Posterior cingulate gyrus (tissue), 11 donors: ENCODE data around the gene MMAB.

Experiments
- DNase-seq, 10 donors: peaks; one replicate each; pipeline versions ENCODE4 v3.0.0 to v3.0.0-alpha.2; 2020 to 2021; ENCODE audit warnings: mixed read lengths in 3 of 10
- intact Hi-C: fragments of 100-400 bp; cut with DNase I; formaldehyde crosslinking; loops from one replicate; pipeline ENCODE4 v1.15.1; 2023

MMAB gene

DNA sequence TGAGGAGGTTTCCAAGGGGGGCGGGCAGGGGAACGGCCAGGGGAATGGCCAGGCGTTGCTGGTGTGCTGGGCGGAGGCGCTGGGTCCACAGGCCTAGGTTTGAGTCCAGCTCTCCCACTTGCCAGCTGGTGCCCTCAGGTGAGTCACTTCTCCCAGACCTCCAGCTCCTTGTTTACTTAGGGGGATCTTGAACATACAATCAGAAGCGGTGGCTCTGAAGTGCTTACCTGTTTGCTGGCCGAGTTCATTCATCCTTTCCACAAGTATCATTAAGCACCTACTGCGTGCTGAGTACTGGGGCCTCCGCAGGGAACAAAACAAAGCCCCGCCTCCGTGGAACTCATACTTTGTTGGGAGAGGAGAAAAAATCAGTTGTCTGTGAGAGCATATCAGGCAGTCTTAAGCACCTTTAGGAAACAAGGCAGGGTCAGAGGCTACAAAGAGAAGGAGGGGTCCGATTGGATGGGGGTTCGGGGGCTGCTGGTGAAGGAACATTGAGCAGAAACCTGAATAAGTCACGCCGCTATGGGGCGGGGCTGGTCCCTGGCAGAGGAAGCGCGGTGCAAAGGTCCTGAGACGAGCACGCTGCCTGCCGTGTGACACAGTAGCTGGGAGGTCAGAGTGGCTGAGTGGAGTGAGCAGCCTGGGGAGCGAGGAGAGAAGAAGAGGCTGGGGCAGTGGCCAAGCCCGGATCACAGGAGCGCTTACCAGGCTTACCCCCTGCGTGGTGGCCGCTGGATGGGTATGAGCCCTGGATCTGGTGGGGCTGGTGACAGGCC lies 15.3 kb upstream of the MMAB start:
- intact Hi-C loops = no loop called here
- peak in 1 of 10 donors; percentile 69 for DNase-seq

GRCh38 chr12:109587921-109588320 lies 14.6 kb upstream of the MMAB start:
- DNase-seq = peak in 1 of 10 donors; percentile 70
- intact Hi-C loops = no loop called here

DNA sequence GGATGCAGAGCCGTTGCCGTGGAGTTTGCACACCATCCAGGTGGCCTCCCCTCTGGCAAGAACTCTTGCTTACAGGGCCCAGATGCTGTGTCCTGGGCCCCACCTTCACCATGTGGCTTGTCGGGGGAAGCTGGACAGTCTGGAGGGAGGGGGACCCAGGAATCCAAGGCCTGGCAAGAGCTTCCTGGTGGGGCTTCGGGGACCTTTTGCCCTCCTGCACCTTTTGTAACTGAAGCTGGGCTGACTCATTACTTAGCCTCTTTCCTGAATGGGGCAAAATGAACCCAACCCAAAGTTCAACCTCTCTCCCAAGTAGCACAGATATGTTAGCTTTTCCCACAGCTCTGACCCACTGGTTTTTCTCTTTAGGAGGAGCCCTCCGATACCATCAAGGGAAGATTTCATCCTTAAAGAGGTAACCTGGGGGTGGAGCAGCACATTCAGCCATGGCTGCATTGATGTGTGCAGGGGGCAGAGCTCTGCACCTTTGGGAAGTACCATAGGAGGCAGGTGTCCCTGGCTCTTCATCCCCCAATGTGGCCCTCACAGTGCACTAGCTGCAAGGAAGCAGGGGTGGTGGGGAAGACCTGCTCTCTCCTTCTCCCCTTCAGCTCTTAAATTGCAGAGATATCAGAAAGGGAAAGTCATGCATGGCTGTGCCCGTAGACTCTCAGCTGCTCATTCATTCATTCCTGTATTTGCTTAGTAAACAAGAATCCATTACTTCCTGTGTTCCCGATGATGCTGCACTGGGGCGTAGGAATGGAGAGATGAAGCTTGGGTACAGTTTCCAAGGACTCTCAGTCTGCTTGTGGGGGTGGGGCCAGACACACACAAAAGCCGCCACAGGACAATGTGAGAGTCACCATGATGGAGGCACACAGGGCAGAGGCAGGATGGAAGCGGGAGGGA lies 13.3 kb upstream of the MMAB start:
- intact Hi-C loops = no loop called here
- DNase-seq = peak in 1 of 10 donors; percentile 43

DNA sequence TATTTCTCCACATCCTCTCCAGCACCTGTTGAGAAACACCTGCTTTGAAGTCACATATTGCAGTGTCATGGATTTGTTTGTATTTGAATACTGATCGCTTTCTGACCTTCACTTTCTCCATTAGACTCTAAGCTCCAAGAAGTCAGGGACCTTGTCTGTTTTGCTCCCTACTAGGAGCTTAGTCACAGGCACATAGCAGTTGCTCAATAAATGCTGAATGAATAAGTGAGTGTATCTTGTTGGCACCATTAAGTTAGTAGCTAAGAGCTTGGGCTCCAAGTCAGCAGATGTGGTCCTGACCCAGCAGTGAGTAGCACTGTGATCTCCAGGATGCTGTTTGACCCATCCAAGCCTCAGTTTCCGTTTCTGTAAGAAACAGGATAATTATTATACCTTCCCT lies 10.4 kb upstream of the MMAB start:
- intact Hi-C loops = no loop called here
- DNase-seq = no peak

DNA sequence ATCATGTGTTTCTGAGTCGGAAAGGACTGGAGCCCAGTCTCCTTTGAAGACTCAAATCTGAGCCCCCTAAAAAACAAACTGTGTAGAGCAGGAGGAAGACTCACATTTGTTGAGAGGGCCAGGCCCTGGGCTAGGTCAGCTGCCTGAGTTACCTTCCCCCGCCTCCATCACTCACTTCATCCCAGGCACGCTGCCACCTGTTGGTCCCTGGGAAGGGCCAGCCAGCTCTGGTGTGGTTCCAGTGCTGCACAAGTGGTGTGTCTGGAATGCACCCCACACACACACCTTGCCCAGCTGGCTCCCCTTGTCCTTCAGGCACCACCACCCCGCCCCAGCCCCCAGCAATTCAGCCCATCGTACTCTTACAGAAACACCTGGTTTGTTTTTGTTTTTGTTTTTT lies 9.3 kb upstream of the MMAB start:
- intact Hi-C loops = no loop called here
- peak in 1 of 10 donors; percentile 52 for DNase-seq

DNA sequence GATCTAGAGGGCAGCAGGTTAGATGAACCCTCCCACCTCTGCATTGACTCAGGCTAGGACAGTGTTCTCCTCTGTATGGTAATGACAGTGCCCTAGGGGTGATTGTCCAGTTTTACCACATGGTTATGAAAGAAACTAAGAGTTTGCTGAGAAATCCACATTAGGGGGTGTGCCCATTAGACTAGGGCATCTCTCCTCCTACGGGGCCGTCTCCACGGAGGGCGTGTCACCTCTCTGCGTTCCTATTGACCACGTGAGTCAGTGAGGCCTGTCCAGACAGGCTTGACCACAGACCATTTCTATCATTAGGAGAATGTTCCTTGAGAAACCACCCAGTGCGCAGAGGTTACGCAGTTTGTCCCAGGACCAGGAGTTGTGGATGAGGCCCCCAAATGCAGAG lies 8.6 kb upstream of the MMAB start:
- peak in 1 of 10 donors; percentile 69 for DNase-seq
- intact Hi-C loops = no loop called here

- DNase-seq = peak in 1 of 10 donors; percentile 76
- intact Hi-C loops = no loop called here
These were observed 8.0 kb upstream of the MMAB start for GRCh38 chr12:109581334-109581691.

- DNase-seq = peak in 1 of 10 donors; percentile 49
- intact Hi-C loops = loop anchor here (1.0 kb wide), 1 partner anchor 194 kb away; no protein-coding TSS in a partner anchor
These were observed 7.5 kb upstream of the MMAB start for GRCh38 chr12:109580684-109581333.

DNA sequence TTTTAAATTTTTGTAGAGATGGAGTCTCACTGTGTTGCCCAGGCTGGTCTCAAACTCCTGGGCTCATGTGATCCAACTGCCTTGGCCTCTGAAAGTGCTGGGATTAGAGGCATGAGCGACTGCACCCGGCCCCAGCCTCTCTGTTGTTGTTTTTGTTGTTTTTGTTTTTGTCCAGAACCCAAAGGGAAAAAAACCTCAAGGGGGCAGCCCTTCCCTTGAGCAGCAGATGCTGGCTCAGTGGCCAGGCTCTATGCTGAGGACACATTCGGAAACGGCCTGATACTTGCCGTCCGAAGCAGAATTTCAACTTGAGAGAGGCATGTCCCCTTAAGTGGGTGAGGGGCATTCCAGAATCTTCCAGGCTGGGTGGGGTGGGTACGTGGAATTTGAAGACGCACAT lies 7.0 kb upstream of the MMAB start:
- intact Hi-C loops = loop anchor here (1.0 kb wide), 1 partner anchor 195 kb away; no protein-coding TSS in a partner anchor
- peak in 2 of 10 donors; percentile 37 to 62 for DNase-seq

DNA sequence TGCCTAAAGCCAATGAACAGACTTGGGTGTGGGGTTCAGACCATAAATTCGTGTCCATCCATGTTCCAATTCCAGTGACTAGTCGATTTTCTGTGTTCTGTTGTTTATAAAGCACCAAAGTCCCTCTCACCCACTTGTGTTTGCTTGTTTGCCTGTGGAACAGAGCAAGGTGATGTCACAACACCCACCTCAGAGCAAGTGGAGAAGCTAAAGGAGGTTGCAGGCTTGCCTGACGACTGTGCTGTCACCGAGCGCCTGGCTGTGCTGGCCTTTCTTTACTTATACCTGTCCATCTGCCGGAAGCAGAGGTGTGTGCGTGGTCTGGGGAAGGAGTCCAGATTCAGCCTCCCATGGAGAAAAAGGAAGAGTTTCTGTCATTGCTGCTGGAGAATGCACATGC lies 6.3 kb upstream of the MMAB start:
- DNase-seq = peak in 1 of 10 donors; percentile 46
- intact Hi-C loops = loop anchor here (1.0 to 10.0 kb wide), 2 partner anchors 55 to 196 kb away; no protein-coding TSS in a partner anchor

DNA sequence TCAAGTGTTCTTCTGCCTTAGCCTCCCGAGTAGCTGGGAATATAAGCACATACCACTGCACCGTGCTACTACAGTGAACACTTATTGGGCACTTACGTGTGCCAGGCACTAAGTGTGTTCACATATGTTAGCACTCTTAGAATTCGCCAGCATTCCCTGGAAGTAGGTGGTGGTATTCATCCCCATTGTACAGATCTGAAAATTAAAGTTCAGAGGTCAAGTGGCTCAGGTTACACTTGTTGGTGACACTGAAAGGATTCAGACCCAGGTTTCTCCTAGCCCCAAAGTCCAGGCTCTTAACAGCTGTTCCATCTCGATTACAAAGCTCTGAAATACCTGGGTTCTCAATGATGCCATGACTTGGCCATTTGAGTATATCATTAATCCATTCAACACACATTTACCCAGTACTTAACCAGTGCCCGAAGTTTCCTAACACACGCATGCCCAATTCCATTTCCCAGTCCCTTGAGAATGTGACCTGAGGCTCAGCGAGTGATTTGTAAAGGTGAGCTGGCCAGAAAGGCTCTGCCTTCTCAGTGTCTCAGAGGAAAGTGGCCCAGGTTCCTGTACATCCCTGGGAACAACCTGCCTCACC lies 5.1 kb upstream of the MMAB start:
- no peak for DNase-seq
- intact Hi-C loops = loop anchor here (10.0 kb wide), 1 partner anchor 54 kb away; no protein-coding TSS in a partner anchor

- intact Hi-C loops = loop anchor here (10.0 kb wide), 1 partner anchor 53 kb away; no protein-coding TSS in a partner anchor
These were observed 4.0 kb upstream of the MMAB start for GRCh38 chr12:109577311-109577710.

GRCh38 chr12:109575683-109576082 lies 2.4 kb upstream of the MMAB start:
- peak in 1 of 10 donors; percentile 17 for DNase-seq
- intact Hi-C loops = loop anchor here (10.0 kb wide), 1 partner anchor 51 kb away; no protein-coding TSS in a partner anchor

More at GRCh38 chr12:109577311-109577710, 4.0 kb upstream of the MMAB start:
- peak in 1 of 10 donors; percentile 10 for DNase-seq

DNA sequence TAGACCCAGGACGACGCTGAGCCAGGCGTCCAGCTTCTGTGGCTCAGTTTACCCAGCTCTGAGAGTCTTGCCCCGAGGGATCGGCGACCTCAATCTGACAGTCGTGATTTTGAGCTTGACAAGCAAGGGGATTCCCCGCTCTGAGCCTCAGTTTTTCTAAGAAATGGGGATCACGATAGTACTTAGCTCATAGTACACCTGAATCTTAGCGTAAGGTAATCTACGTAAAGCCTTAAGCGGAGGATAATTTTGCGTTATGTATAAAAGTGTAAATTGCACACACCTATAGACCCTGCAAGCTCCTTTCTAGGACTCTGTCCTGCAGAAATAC lies 575 bp upstream of the MMAB start:
- intact Hi-C loops = loop anchor here (10.0 kb wide), 1 partner anchor 49 kb away; no protein-coding TSS in a partner anchor
- no peak for DNase-seq

GRCh38 chr12:109572506-109572845 lies 828 bp downstream of the MMAB start:
- intact Hi-C loops = loop anchor here (10.0 kb wide), 1 partner anchor 48 kb away; no protein-coding TSS in a partner anchor
- DNase-seq = peak in 1 of 10 donors; percentile 9

- intact Hi-C loops = loop anchor here (10.0 kb wide), 1 partner anchor 47 kb away; no protein-coding TSS in a partner anchor
- DNase-seq = peak in 3 of 10 donors; percentile 18 to 52 (median 23)
These were observed 1.4 kb downstream of the MMAB start for GRCh38 chr12:109571773-109572505.

- intact Hi-C loops = no loop called here
- peak in 2 of 10 donors; percentile 29 to 50 for DNase-seq
These were observed 4.8 kb downstream of the MMAB start for GRCh38 chr12:109568486-109568885.

- peak in 2 of 10 donors; percentile 14 to 19 for DNase-seq
These were observed 5.3 kb downstream of the MMAB start for GRCh38 chr12:109567967-109568366.

GRCh38 chr12:109567296-109567695 lies 6.0 kb downstream of the MMAB start:
- intact Hi-C loops = no loop called here
- peak in 3 of 10 donors; percentile 46 to 57 (median 52) for DNase-seq

More at GRCh38 chr12:109567967-109568366, 5.3 kb downstream of the MMAB start:
- intact Hi-C loops = no loop called here
